GM18907 (cell line): ENCODE results near the gene DMKN.

Experiments used
- ATAC-seq: cut with Tn5 transposase; IDR thresholded peaks from one replicate; pipeline ENCODE4 v1.9.1; 2021; ENCODE audit warnings: mild to moderate bottlenecking, moderate library complexity; ENCODE audit not compliant: unreplicated experiment

DMKN gene

GRCh38 chr19:35549879-35550523 lies 36.6 kb upstream of the DMKN start:
- ATAC-seq, result no peak

GRCh38 chr19:35549174-35549788 lies 35.8 kb upstream of the DMKN start:
- no peak for ATAC-seq

GRCh38 chr19:35546532-35546931 lies 33.1 kb upstream of the DMKN start:
- ATAC-seq, result no peak

GRCh38 chr19:35545855-35546381 lies 32.5 kb upstream of the DMKN start:
- ATAC-seq, result peak; percentile 43

- ATAC-seq, result peak; percentile 73
Measured at GRCh38 chr19:35545001-35545854, 31.8 kb upstream of the DMKN start, which contains the start of gene TMEM147. Gene TMEM147 (plus strand): TSS chr19:35545626. CDS start chr19:35545740, 114 bp downstream.

GRCh38 chr19:35544110-35544802 lies 30.8 kb upstream of the DMKN start:
- no peak for ATAC-seq

GRCh38 chr19:35543280-35544109 lies 30.0 kb upstream of the DMKN start:
- no peak for ATAC-seq

- ATAC-seq, result no peak
Measured at GRCh38 chr19:35542209-35542608, 28.8 kb upstream of the DMKN start.

- no peak for ATAC-seq
Measured at GRCh38 chr19:35540356-35540927, 27.0 kb upstream of the DMKN start.

GRCh38 chr19:35539850-35540249 lies 26.4 kb upstream of the DMKN start:
- no peak for ATAC-seq

GRCh38 chr19:35539314-35539713 lies 25.9 kb upstream of the DMKN start:
- no peak for ATAC-seq

- ATAC-seq, result no peak
Measured at GRCh38 chr19:35534803-35535480, 21.5 kb upstream of the DMKN start.

- no peak for ATAC-seq
Measured at GRCh38 chr19:35533822-35534392, 20.5 kb upstream of the DMKN start.

GRCh38 chr19:35533201-35533821 lies 19.9 kb upstream of the DMKN start, which contains the start of gene GAPDHS:
Gene GAPDHS (plus strand): TSS chr19:35533456. CDS start chr19:35533528, 72 bp downstream.
- ATAC-seq, result no peak

GRCh38 chr19:35531291-35531690 lies 17.8 kb upstream of the DMKN start:
- ATAC-seq, result no peak

GRCh38 chr19:35529241-35530218 lies 16.1 kb upstream of the DMKN start:
- no peak for ATAC-seq
